Right cardiac atrium (tissue), 5 donors: ENCODE data around the gene MTARC1. TPM values are rescaled to one million over a fixed set of nuclear protein-coding genes. Genes with fewer than 3 reads are reported as not detected.

Source experiments
- ATAC-seq, 2 donors: fragments of 200-7000 bp; cut with Tn5 transposase; one replicate each; pipeline versions ENCODE4 v1.8.0 to v1.9.1; 2020; ENCODE audit warnings: moderate library complexity in 2 of 2, mild to moderate bottlenecking in 1 of 2
- DNase-seq, 3 donors: peaks; one replicate each; pipeline ENCODE4 v3.0.0-alpha.2; 2020
- H3K27ac ChIP-seq: one replicate; pipeline ENCODE4 v1.5.1; 2013; ENCODE audit warnings: mild to moderate bottlenecking, low read length, control low read depth, moderate library complexity
- H3K27me3 ChIP-seq: one replicate; pipeline ENCODE4 v1.6.1; 2013; ENCODE audit not compliant: control insufficient read depth, insufficient read depth
- H3K4me1 ChIP-seq: one replicate; pipeline ENCODE4 v1.6.1; 2013; ENCODE audit warnings: low read length; ENCODE audit not compliant: control insufficient read depth, insufficient read depth
- H3K4me3 ChIP-seq: one replicate; pipeline ENCODE4 v1.5.1; 2013; ENCODE audit warnings: low read length, control low read depth
- H3K9me3 ChIP-seq: one replicate; pipeline ENCODE4 v1.6.1; 2013; ENCODE audit warnings: low read length; ENCODE audit not compliant: control insufficient read depth
- WGBS: extraction: QIAGEN DNeasy Blood & Tissue Kit; methylation state at CpG from one replicate; pipeline ENCODE4 v1.1.7; 2013; 5-methylcytosine and 5-hydroxymethylcytosine counted together
- intact Hi-C, 4 donors: fragments of 100-400 bp; cut with DNase I; formaldehyde crosslinking; loops; one replicate each; pipeline versions ENCODE4 v1.11.0 to v1.14.0; 2022 to 2023
- polyA plus RNA-seq: library from polyadenylated mRNA; stranded (reverse); fragments of 200-250 nt; gene quantifications from one replicate; pipeline ENCODE4 v1.2.3, GENCODE V29; 2013
- total RNA-seq, 4 donors: library from RNA; stranded (reverse); fragmentation: NEBNext Ultra II Directional; extraction: Animal tissue kit (Norgen Biotek cat#: 25700); gene quantifications; one replicate each; pipeline ENCODE4 v1.2.1, GENCODE V29; 2021
- donor health status: healthy with polysubstance abuse.
- donor health status: DM: no; HTN: yes; CAD: no.
- donor health status: DM: no; HTN: no; CAD: no.
- donor health status: DM: no; HTN: yes; CAD: no; lungs with severe emphysema.
- donor health status: DM: yes; HTN: yes; CAD: no.

MTARC1 gene
- total and polyA plus RNA-seq, 5 donors = 3.2 to 13.4 (median 3.6) TPM

GRCh38 chr1:220770245-220770913 lies 16.3 kb upstream of the MTARC1 start:
- Histone ChIP-seq H3K9me3 (no peaks in the 10 kb centered on the region), H3K27me3 (no peaks in the 10 kb centered on the region), H3K4me1 (peaks cover 2% of the 10 kb centered on the region), H3K27ac (no peak overlapping the region), H3K4me3 (no peak overlapping the region)
- intact Hi-C loops = no loop called here
- ATAC-seq = no peak
- no peak for DNase-seq
- WGBS = 78% methylated on average over 15 of the region's 15 CpGs

- peaks cover 2% of the 10 kb centered on the region for H3K4me1 ChIP-seq
- no peak overlapping the region for H3K27ac ChIP-seq
- WGBS = 85% methylated on average over 4 of the region's 4 CpGs
- H3K27me3 ChIP-seq = no peaks in the 10 kb centered on the region
- no peaks in the 10 kb centered on the region for H3K9me3 ChIP-seq
- intact Hi-C loops = no loop called here
- no peak for ATAC-seq
- no peak overlapping the region for H3K4me3 ChIP-seq
- no peak for DNase-seq
Measured at GRCh38 chr1:220772846-220773245, 13.9 kb upstream of the MTARC1 start.

GRCh38 chr1:220775240-220775853 lies 11.4 kb upstream of the MTARC1 start:
- Histone ChIP-seq H3K27ac (no peak overlapping the region), H3K4me3 (no peak overlapping the region), H3K27me3 (no peaks in the 10 kb centered on the region), H3K4me1 (peaks cover 2% of the 10 kb centered on the region), H3K9me3 (no peaks in the 10 kb centered on the region)
- 39% methylated on average over 8 of the region's 8 CpGs for WGBS
- ATAC-seq = no peak
- intact Hi-C loops = loop anchor here (5.0 kb wide), 3 partner anchors 83 to 98 kb away; partner anchors contain the start of gene C1orf115 (in 1 of the 4)
- DNase-seq = peak in 2 of 3 donors; percentile 68 to 73

GRCh38 chr1:220776254-220776653 lies 10.5 kb upstream of the MTARC1 start:
- Histone ChIP-seq H3K9me3 (no peaks in the 10 kb centered on the region), H3K4me3 (no peak overlapping the region), H3K4me1 (no peaks in the 10 kb centered on the region), H3K27me3 (no peaks in the 10 kb centered on the region), H3K27ac (no peak overlapping the region)
- 89% methylated on average over 7 of the region's 7 CpGs for WGBS
- no peak for DNase-seq
- intact Hi-C loops = loop anchor here (5.0 kb wide), 3 partner anchors 84 to 99 kb away; partner anchors contain the start of gene C1orf115 (in 1 of the 4)
- no peak for ATAC-seq

- intact Hi-C loops = loop anchor here (5.0 kb wide), 3 partner anchors 85 to 100 kb away; partner anchors contain the start of gene C1orf115 (in 1 of the 4)
- ATAC-seq (peak; percentile 93 to 95), DNase-seq (peak; percentile 80 to 93 (median 93))
- H3K4me3 ChIP-seq = no peak overlapping the region
- WGBS = 30% methylated on average over 19 of the region's 19 CpGs
- no peaks in the 10 kb centered on the region for H3K4me1 ChIP-seq
- no peak overlapping the region for H3K27ac ChIP-seq
- H3K9me3 ChIP-seq = no peaks in the 10 kb centered on the region
- no peaks in the 10 kb centered on the region for H3K27me3 ChIP-seq
Measured at GRCh38 chr1:220776720-220777326, 9.9 kb upstream of the MTARC1 start.

GRCh38 chr1:220783453-220783852 lies 3.3 kb upstream of the MTARC1 start:
- Histone ChIP-seq H3K4me1 (peaks cover 2% of the 10 kb centered on the region), H3K9me3 (no peaks in the 10 kb centered on the region), H3K27me3 (no peaks in the 10 kb centered on the region), H3K27ac (no peak overlapping the region), H3K4me3 (no peak overlapping the region)
- WGBS = 77% methylated on average over 3 of the region's 3 CpGs
- ATAC-seq = no peak
- DNase-seq = no peak
- intact Hi-C loops = loop anchor here in 1 of 4 donors (10.0 kb wide), 1 partner anchor 499 kb away; no protein-coding TSS in a partner anchor

GRCh38 chr1:220784751-220785150 lies 2.0 kb upstream of the MTARC1 start:
- Histone ChIP-seq H3K27me3 (no peaks in the 10 kb centered on the region), H3K9me3 (no peaks in the 10 kb centered on the region), H3K4me3 (no peak overlapping the region), H3K27ac (no peak overlapping the region), H3K4me1 (peaks cover 2% of the 10 kb centered on the region)
- intact Hi-C loops = loop anchor here in 1 of 4 donors (10.0 kb wide), 1 partner anchor 500 kb away; no protein-coding TSS in a partner anchor
- ATAC-seq = no peak
- WGBS = 96% methylated on average over 4 of the region's 4 CpGs
- no peak for DNase-seq

GRCh38 chr1:220785166-220786056 lies 1.3 kb upstream of the MTARC1 start:
- ATAC-seq (no peak), DNase-seq (no peak)
- Histone ChIP-seq H3K9me3 (no peaks in the 10 kb centered on the region), H3K27ac (no peak overlapping the region), H3K4me1 (peaks cover 2% of the 10 kb centered on the region), H3K4me3 (no peak overlapping the region), H3K27me3 (no peaks in the 10 kb centered on the region)
- WGBS = 88% methylated on average over 11 of the region's 11 CpGs
- intact Hi-C loops = loop anchor here in 1 of 4 donors (10.0 kb wide), 1 partner anchor 501 kb away; no protein-coding TSS in a partner anchor

GRCh38 chr1:220786057-220786336 lies 716 bp upstream of the MTARC1 start:
- intact Hi-C loops = loop anchor here in 1 of 4 donors (10.0 kb wide), 1 partner anchor 501 kb away; no protein-coding TSS in a partner anchor
- DNase-seq = no peak

GRCh38 chr1:220787069-220787619 lies 431 bp downstream of the MTARC1 start:
- peak overlapping the region; percentile 55 for H3K4me3 ChIP-seq
- H3K27ac ChIP-seq = peak overlapping the region; percentile 16
- ATAC-seq = peak; percentile 6 to 36
- no peaks in the 10 kb centered on the region for H3K9me3 ChIP-seq
- intact Hi-C loops = loop anchor here in 1 of 4 donors (10.0 kb wide), 1 partner anchor 502 kb away; no protein-coding TSS in a partner anchor
- no peaks in the 10 kb centered on the region for H3K27me3 ChIP-seq
- DNase-seq = no peak
- 7% methylated on average over 32 of the region's 32 CpGs for WGBS
- peaks cover 2% of the 10 kb centered on the region for H3K4me1 ChIP-seq

More at GRCh38 chr1:220786057-220786336, 716 bp upstream of the MTARC1 start:
- Histone ChIP-seq H3K4me1 (peaks cover 2% of the 10 kb centered on the region), H3K27ac (peak overlapping the region; percentile 54), H3K9me3 (no peaks in the 10 kb centered on the region), H3K4me3 (peak overlapping the region; percentile 55), H3K27me3 (no peaks in the 10 kb centered on the region)
- WGBS = 18% methylated on average over 13 of the region's 13 CpGs
- peak; percentile 59 to 65 for ATAC-seq
